Measurements from ENCODE around the gene THSD8. TPM values are rescaled to one million over a fixed set of nuclear protein-coding genes. Genes with fewer than 3 reads are reported as not detected.

The THSD8 gene
- total and polyA plus RNA-seq, 4 donors, result 0.22 to 0.35 (median 0.33) TPM; not detected in 1

DNA sequence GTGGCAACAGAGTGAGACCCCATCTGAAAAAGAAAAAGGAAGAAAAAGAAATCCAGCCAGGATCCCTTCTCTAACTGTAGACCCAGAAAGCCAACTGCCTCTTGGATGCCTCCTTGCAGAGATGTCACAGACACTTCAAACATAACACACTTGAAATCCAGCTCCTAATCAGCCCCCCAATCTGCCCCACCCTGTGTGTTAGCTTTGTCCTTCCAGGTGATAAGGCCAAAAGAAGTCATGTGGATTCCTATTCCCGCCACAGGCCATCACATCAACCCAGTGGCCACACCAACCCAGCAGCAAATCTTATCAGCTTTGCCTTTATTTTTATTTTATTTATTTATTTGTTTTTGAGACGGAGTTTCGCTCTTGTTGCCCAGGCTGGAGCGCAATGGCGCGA lies 42.2 kb upstream of the THSD8 start:
- peaks cover 2 to 12% (median 6%) of the 10 kb centered on the region in 4 donors for H3K36me3 ChIP-seq (ENCODE audit: control insufficient read depth in 4 of 4, insufficient read depth in 3 of 4, low read depth in 1 of 4, low read length in 3 of 4)
- H3K9ac ChIP-seq (ENCODE audit: low read depth in 1 of 2, low read length in 2 of 2), result no peak overlapping the region
- H3K27ac ChIP-seq (ENCODE audit: low read depth in 1 of 2, low read length in 2 of 2), result no peak overlapping the region
- DNase-seq (ENCODE audit: low spot score), result no peak
- H3K27me3 ChIP-seq (ENCODE audit: control insufficient read depth in 4 of 4, insufficient read depth in 4 of 4, low read length in 3 of 4), result no peaks in the 10 kb centered on the region
- H3K4me1 ChIP-seq (ENCODE audit: control insufficient read depth in 4 of 4, insufficient read depth in 4 of 4, low read length in 3 of 4), result peaks cover 2 to 14% (median 6%) of the 10 kb centered on the region in 4 donors
- H3K9me3 ChIP-seq (ENCODE audit: control insufficient read depth in 4 of 4, low read length in 3 of 4), result no peaks in the 10 kb centered on the region
- no peak overlapping the region for H3K4me3 ChIP-seq (ENCODE audit: low read depth in 1 of 3, low read length in 3 of 3)
- TF ChIP-seq YY1 (IDR thresholded peaks at IDR 0.05), result no peak
- TF ChIP-seq, protein P1, sequence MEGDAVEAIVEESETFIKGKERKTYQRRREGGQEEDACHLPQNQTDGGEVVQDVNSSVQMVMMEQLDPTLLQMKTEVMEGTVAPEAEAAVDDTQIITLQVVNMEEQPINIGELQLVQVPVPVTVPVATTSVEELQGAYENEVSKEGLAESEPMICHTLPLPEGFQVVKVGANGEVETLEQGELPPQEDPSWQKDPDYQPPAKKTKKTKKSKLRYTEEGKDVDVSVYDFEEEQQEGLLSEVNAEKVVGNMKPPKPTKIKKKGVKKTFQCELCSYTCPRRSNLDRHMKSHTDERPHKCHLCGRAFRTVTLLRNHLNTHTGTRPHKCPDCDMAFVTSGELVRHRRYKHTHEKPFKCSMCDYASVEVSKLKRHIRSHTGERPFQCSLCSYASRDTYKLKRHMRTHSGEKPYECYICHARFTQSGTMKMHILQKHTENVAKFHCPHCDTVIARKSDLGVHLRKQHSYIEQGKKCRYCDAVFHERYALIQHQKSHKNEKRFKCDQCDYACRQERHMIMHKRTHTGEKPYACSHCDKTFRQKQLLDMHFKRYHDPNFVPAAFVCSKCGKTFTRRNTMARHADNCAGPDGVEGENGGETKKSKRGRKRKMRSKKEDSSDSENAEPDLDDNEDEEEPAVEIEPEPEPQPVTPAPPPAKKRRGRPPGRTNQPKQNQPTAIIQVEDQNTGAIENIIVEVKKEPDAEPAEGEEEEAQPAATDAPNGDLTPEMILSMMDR (IDR thresholded peaks at IDR 0.05; ENCODE audit: low read depth, low read length, missing input control), result no peak
- TF ChIP-seq, protein P2, sequence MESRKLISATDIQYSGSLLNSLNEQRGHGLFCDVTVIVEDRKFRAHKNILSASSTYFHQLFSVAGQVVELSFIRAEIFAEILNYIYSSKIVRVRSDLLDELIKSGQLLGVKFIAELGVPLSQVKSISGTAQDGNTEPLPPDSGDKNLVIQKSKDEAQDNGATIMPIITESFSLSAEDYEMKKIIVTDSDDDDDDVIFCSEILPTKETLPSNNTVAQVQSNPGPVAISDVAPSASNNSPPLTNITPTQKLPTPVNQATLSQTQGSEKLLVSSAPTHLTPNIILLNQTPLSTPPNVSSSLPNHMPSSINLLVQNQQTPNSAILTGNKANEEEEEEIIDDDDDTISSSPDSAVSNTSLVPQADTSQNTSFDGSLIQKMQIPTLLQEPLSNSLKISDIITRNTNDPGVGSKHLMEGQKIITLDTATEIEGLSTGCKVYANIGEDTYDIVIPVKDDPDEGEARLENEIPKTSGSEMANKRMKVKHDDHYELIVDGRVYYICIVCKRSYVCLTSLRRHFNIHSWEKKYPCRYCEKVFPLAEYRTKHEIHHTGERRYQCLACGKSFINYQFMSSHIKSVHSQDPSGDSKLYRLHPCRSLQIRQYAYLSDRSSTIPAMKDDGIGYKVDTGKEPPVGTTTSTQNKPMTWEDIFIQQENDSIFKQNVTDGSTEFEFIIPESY (IDR thresholded peaks at IDR 0.05), result no peak
- no peak for TF ChIP-seq HNF4G (IDR thresholded peaks at IDR 0.05)
- TF ChIP-seq SP1 (IDR thresholded peaks at IDR 0.05), result no peak
- TF ChIP-seq JUND (IDR thresholded peaks at IDR 0.05), result no peak
- TF ChIP-seq TAF1 (conservative IDR thresholded peaks at IDR 0.05), result no peak
- TF ChIP-seq GABPA (IDR thresholded peaks at IDR 0.05 in 1 of 2, conservative IDR thresholded peaks at IDR 0.05 in 1 of 2), result no peak
- TF ChIP-seq, protein P3, sequence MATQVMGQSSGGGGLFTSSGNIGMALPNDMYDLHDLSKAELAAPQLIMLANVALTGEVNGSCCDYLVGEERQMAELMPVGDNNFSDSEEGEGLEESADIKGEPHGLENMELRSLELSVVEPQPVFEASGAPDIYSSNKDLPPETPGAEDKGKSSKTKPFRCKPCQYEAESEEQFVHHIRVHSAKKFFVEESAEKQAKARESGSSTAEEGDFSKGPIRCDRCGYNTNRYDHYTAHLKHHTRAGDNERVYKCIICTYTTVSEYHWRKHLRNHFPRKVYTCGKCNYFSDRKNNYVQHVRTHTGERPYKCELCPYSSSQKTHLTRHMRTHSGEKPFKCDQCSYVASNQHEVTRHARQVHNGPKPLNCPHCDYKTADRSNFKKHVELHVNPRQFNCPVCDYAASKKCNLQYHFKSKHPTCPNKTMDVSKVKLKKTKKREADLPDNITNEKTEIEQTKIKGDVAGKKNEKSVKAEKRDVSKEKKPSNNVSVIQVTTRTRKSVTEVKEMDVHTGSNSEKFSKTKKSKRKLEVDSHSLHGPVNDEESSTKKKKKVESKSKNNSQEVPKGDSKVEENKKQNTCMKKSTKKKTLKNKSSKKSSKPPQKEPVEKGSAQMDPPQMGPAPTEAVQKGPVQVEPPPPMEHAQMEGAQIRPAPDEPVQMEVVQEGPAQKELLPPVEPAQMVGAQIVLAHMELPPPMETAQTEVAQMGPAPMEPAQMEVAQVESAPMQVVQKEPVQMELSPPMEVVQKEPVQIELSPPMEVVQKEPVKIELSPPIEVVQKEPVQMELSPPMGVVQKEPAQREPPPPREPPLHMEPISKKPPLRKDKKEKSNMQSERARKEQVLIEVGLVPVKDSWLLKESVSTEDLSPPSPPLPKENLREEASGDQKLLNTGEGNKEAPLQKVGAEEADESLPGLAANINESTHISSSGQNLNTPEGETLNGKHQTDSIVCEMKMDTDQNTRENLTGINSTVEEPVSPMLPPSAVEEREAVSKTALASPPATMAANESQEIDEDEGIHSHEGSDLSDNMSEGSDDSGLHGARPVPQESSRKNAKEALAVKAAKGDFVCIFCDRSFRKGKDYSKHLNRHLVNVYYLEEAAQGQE (IDR thresholded peaks at IDR 0.05), result no peak
- WGBS, result 92% methylated on average over 6 of the region's 6 CpGs

- peaks cover 4 to 18% (median 8%) of the 10 kb centered on the region in 4 donors for H3K36me3 ChIP-seq (ENCODE audit: control insufficient read depth in 4 of 4, insufficient read depth in 3 of 4, low read depth in 1 of 4, low read length in 3 of 4)
- no peak overlapping the region for H3K9ac ChIP-seq (ENCODE audit: low read depth in 1 of 2, low read length in 2 of 2)
- H3K27me3 ChIP-seq (ENCODE audit: control insufficient read depth in 4 of 4, insufficient read depth in 4 of 4, low read length in 3 of 4), result no peaks in the 10 kb centered on the region
- no peaks in the 10 kb centered on the region for H3K9me3 ChIP-seq (ENCODE audit: control insufficient read depth in 4 of 4, low read length in 3 of 4)
- H3K4me1 ChIP-seq (ENCODE audit: control insufficient read depth in 4 of 4, insufficient read depth in 4 of 4, low read length in 3 of 4), result peaks cover 0 to 15% (median 1%) of the 10 kb centered on the region in 4 donors
- no peak overlapping the region for H3K27ac ChIP-seq (ENCODE audit: low read depth in 1 of 2, low read length in 2 of 2)
- 68% methylated on average over 11 of the region's 11 CpGs for WGBS
- TF ChIP-seq RXRA (IDR thresholded peaks at IDR 0.05) (no peak), SP1 (IDR thresholded peaks at IDR 0.05) (no peak), HNF4A (conservative IDR thresholded peaks at IDR 0.05) (no peak), EGR1 (IDR thresholded peaks at IDR 0.05; ENCODE audit: low read depth in 2 of 2) (no peak), NR2F2 (IDR thresholded peaks at IDR 0.05) (no peak), RAD21 (IDR thresholded peaks at IDR 0.05) (no peak)
- no peak for DNase-seq (ENCODE audit: low spot score)
- H3K4me3 ChIP-seq (ENCODE audit: low read depth in 1 of 3, low read length in 3 of 3), result no peak overlapping the region
These were observed 38.8 kb upstream of the THSD8 start for GRCh38 chr19:12763100-12763499.

All from liver (tissue), 9 donors.